GOT3 (cell line): Measurements from ENCODE around the gene TUBB4A.
A peak's percentile ranks its signal among the peaks of the same experiment; 100 is the strongest.
"Not testable (repeated sequence)": the region's sequence is repeated elsewhere in the genome, so short reads cannot be mapped to it uniquely, and the experiment has no call there.

Experiments used
- DNase-seq: peaks from one replicate; lab custom pipeline; 2025; ENCODE audit warnings: mixed read lengths; lab: John Stamatoyannopoulos, UW

Gene TUBB4A

DNA sequence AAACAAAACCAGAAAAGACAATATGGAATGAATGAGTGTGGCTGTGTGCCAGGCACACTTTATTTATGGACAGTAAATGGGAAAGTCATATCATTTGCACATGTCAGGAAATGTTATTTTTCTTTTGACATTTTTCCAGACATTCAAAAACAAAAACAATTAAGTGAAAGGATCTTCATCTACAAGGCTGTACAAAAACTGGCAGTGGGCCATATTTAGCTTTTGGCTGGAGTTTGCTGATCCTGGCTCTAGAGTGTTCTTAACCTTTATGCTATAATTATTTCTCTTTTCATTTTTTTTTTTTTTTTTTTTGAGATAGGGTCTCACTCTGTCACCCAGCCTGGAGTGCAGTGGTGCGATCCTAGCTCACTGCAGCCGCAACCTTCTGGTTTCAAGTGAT lies 22.2 kb upstream of the TUBB4A start:
- DNase-seq, result no peak

DNA sequence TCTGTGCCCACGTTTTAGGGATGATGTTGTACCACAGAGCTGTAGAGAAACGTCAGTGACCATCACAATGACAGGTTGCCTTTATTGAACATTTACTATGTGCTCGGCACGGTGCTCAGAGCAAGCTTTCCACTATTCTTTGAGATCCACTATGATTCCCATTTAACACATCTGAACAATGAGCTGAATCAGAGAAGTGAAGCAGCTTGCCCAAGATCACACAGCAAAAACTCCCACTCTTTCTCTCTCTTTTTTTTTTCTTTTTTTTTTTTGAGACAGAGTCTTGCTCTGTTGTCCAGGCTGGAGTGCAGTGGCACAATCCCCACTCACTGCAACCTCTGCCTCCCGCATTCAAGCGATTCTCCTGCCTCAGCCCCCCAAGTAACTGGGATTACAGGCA lies 20.6 kb upstream of the TUBB4A start:
- DNase-seq, result no peak

DNA sequence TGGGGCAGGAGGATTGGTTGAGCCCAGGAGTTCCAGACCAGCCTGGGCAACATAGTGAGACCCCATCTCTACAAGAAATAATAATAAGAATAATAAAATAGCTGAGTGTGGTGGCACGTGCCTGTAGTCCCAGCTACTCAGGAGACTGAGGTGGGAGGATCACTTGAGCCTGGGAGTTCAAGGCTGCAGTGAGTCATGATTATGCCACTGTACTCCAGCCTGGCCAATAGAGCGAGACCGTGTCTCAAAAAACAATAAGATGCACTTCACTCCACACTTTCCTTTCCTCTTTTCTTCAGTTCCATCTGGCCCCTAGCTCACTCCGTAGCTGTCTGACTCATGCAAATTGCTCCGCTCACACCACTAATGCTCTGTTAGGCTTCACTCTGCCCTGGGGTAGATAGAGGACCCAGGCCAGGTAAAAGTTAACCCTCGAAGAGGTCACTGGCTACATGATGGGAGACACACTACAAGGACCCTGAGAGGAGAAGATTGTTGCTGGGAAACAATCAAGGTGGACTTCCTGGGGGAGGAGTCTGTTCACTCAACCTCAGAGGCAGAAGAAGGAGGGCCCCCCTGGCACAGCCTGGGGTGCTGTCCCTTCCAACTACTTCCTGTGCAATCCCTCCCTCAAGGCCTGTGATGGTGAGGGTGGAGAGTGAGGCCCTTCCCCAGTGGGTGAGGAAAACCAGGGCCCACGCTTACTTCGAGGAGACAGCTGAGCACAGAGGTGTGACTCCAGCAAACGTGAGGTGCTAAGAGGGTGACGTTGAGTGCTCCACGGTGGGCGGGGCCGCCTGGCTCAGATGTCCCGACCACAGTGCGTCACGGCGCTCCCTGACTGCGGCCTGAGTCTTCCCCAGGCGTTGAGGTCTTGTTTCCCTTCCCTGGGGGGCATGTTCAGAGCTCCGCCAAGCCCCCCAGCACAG lies 19.9 kb upstream of the TUBB4A start:
- no peak for DNase-seq

DNA sequence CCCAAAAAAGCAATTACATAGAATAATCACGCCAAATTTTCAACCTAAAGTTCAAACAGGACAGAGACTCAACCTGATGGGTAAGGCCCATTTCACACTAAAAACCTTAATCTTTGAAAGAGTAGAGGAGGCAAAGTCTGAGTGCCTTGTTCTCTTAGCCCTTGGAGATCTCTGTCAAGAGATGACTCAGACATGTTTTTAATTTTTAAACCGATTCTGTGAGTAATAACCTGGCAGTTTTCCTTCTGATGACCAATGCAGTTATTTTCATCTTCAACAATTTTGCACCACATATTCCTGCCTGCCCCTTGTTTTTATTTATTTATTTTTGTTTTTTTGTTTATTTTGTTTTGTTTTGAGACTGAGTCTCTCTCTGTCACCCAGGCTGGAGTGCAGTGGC lies 17.2 kb upstream of the TUBB4A start:
- no peak for DNase-seq

DNA sequence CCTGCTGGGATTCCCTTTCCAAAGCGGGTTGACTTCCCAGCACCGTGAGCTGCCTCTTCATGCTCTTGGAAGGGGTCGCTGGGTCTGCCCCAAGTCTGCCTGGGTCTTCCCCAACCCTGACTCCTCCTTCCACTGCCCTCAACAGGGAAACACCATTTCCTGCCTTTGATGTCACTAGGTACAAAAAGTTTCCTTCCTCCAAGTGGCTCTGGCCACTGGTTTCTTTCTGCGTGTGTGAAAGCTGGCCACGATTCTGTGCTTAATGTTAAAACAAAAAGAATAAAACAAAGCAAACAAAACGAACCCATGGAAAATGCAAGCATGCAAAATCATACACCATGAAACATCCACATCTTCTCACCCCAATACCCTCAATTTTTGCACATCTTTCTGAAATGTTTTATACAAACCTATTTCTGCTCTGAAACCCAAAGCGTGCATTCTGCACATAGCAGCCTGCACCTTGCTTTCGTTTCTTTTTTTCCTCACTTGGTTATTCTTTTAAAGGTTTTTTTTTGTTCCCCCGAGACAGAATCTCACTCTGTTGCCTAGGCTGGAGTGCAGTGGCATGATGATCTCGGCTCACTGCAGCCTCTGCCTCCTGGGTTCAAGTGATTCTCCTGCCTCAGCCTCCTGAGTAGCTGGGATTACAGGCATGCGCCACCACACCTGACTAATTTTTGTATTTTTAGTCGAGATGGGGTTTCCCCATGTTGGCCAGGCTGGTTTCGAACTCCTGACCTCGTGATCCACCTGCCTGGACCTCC lies 16.2 kb upstream of the TUBB4A start:
- no peak for DNase-seq

DNA sequence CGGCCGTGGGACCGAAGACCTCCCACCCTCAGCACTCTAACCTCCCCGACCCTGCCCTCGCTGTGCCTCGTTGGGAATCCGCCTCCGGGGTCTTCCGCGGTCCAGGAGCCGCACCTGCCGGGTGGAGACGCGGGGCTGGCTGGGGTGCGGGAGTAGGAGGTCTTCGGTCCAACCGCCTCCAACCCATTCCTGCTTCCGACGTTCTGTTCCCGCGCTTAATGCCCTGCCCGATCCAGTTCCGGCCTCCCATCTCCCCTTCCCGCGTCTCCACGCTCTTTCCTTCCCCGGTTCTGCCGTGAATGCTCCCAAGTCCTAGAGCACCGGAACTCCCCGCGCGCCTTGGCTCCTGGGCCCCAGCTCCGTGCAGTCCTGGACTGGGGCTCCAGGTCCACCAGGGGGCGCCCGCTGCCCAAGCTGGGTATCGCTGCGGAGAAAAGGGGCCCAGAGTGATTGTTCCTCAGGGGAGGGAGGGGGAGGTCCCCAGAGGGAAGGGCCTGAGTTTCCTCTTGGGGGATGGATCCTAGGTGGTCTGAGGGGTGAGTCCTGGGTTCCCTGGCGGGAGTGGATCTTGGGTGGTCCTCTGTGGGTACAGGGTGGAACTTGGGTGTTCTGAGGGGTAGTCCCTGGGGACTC lies 14.7 kb upstream of the TUBB4A start:
- DNase-seq, result peak; percentile 70

DNA sequence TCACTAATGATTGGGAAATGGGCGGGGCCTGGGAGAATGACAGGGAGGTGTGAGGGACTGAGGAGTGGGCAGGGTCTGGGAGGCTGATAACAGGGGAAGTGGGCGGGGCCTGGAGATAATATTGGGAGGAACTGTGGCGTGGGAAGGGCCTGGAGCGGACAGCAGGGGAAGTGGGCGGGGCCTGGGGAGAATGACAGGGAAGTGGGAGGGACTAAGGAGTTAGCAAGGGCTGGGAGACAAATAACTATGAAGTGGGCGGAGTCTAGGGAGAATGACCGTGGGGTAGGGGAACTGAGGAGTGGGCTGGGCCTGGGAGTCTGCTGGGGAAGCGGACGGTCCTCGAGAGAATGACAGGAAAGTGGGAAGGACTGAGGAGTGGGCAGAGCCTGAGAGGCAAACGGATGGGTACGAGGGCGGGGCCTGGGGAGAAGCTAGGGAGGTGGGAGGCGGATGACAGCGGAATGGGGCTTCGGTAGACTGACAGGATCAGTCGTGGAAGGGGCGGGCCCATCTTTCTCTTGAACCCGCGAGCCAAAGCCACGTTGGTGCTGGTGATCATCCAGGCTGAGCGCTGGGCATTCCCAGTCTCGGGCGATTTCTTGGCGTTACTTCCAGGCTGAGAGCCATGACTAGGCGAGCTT lies 14.0 kb upstream of the TUBB4A start:
- DNase-seq, result peak; percentile 73

DNA sequence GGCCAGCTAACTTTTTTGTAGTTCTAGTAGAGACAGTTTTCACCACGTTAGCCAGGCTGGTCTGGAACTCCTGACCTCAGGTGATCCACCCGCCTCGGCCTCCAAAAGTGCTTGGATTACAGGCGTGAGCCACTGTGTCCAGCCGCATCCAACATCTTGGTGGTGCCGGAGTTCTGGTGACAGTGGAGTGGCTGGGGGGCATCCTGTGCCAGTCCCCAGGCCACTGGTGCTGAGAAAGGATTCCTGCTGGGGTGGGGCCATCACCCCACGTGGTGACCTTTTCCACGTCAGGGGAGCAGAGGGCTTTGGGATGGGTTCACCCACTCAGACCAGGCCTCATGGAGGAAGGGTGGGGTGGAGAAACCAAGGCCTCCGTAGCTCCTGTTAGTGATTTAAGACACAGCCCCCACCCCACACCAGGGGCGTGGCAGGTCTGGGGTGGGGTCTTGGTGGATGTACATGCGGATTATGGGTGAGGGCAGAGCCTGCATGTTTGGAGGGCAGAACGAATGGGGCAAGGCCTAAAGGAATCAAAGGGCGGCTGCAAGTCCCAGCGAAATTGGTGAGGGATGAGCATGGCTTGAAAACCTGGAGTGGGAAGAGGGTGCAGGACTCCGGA lies 12.9 kb upstream of the TUBB4A start:
- no peak for DNase-seq

DNA sequence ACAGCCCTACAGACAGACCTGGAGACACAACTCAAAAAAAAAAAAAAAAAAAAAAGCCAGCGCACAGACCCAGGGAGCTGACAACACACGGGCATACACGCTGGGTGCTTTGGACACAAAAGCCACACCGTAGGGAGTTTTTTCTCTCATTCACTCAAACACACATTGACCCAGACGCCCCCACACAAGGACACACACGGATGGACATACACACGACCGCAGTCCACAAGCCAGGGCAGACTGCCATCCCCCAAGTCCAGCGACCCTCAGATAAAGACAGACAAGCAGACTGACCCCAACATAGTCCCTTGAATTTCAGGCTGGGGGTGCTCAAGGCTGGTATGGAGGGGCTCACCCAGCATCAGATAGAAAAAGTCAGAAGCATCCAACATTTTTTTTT lies 12.0 kb upstream of the TUBB4A start:
- DNase-seq, result no peak

DNA sequence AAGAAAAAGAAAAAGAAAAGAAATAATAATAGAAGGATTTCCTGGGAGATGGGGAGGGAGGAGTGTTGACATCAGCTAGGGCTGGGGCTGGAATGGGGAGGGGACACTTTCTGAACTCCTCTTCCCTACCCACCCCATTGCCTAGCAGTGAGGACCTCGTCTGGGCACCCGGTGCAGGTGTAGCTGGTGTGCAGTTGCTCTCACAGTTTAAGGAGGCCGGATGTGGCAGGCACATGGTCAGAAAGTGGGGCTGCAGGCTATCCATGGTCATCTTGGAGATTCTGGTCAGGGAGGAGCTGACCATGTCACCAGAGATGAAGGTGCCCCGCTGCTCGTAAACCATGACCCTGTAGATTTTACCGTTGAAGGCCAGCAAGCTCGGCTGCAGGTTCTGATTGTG lies 8.5 kb upstream of the TUBB4A start:
- no peak for DNase-seq

DNA sequence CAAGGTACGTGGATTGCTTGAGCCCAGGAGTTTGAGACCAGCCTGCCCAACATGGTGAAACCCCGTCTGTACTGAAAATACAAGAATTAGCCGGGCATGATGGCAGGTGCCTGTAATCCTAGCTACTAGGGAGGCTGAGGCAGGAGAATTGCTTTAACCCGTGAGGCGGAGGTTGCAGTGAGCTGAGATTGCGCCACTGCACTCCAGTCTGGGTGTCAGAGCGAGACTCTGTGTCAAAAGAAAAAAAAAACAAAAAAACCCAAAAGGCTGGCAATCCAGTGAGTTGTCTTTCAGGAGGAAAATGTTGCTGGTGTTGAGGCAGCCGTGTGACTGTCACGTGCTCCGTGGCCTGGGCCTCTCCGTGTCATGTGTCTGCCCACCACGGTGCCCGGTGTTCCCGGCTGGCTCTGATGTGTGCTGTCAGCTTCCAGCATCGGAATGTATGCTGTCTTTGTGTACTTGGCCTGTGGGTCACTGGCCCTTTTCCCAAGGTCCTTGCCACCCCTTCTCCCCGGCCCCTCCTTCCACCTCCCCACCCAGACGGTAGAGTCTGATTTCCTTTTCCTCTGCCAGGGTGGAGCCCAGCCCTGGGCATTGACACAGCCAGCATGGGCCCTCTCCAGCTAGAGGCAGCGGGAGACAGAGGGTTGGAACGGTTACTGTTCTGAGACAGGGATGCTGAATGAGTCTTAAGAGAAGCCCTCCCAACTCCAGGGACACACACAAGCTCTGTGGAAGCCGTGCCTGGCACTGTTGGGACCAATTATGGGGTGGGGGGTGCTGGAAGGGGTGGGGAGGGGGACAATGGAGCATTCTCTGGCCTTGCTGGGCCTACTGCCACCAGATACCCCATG lies 7.2 kb upstream of the TUBB4A start:
- no peak for DNase-seq

DNA sequence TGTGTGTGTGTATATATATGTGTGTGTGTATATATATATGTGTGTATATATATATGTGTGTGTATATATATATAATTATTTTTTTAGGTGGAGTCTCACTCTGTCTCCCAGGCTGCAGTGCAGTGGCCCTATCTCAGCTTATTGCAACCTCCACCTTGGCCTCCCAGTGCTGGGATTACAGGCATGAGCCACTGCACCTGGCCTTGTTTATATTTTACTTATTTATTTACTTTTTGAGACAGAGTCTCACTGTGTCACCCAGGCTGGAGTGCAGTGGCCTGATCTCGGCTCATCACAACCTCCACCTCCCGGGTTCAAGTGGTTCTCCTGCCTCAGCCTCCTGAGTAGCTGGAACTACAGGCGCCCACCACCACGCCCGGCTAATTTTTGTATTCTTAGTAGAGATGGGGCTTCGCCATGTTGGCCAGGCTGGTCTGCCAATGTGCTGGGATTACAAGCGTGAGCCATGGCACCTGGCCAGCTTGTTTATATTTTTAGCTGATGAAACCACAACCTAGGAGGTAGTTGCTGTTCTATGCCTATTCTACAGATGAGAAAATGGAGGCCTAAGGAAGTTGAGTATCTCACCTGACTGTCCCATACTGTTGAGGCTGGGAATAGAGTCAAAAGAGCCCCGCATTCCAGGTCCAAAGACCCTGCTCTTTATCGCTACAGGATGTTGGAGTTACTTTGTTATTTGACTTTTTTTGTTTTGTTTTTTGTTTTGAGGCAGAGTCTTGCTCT lies 6.1 kb upstream of the TUBB4A start:
- DNase-seq, result not testable (repeated sequence)

DNA sequence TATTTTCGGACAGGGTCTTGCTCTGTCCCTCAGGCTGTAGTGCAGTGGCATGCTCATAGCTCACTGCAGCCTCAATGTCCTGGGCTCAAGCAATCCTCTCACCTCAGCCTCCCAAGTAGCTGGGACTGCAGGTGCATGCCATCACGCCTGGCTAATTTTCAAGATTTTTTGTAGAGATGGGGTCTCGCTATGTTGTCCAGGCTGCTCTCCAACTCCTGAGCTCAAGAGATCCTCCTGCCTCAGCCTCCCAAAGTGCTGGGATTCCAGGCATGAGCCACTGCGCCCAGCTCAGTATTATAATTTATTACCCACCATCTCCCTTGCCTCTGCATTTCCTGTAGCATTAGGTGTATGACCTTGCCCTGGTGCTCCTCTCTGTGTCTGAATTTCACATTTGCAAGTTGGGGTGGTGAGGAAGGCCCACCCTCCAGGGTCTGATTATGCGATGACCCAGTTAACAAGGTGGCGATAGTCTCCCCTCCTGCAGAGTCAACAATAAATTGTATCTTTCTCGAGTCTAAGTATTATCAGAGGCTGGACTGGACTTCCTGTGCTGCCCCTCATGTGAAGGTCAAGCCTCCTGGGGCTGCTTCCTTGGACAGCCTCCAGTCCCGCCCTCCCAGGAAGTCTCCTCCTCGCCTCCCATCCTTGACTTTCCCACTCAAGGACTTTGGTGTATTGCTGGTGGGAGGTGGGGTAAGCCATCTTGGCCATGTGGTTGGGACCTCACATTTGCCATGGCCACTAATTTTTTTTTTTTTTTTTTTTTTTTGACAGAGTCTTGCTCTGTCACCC lies 1.5 kb upstream of the TUBB4A start:
- no peak for DNase-seq

DNA sequence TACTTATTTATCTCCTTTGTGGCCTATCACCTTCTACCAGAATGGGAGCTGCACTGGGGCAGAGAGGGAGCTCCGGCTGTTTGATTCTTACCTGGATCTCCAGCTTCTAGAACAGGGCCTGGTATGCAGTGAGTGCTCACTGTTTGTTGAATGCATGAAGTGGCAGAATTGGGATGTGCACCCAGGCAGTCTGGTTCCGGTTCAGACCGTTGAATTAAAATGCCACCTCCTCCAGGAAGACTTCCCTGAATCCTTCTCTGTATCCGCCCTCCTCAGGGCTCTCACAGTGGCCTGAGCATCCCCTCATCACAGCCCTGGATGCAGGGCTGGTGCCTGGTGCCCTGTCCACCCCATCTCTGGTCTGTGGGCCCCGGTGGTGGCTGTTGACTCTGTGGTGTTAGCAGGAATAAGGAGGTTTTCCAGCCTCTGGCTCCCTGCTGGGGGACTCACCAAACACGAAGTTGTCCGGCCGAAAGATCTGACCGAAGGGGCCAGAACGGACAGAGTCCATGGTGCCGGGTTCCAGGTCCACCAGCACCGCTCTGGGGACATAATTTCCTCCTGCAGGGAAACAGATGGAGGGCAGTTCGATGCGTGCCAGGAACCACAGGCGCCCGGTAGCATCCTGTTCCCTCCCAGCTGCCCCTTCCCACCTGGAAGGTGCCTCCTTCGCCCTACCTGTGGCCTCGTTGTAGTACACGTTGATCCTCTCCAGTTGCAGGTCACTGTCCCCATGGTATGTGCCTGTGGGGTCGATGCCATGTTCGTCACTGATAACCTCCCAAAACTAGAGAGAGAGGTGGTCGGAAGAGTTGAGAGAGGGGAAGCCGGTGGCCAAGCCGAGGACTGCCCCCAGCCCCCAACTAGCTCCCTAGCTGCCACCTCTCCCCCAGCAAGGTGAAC lies 1.0 kb downstream of the TUBB4A start:
- no peak for DNase-seq

DNA sequence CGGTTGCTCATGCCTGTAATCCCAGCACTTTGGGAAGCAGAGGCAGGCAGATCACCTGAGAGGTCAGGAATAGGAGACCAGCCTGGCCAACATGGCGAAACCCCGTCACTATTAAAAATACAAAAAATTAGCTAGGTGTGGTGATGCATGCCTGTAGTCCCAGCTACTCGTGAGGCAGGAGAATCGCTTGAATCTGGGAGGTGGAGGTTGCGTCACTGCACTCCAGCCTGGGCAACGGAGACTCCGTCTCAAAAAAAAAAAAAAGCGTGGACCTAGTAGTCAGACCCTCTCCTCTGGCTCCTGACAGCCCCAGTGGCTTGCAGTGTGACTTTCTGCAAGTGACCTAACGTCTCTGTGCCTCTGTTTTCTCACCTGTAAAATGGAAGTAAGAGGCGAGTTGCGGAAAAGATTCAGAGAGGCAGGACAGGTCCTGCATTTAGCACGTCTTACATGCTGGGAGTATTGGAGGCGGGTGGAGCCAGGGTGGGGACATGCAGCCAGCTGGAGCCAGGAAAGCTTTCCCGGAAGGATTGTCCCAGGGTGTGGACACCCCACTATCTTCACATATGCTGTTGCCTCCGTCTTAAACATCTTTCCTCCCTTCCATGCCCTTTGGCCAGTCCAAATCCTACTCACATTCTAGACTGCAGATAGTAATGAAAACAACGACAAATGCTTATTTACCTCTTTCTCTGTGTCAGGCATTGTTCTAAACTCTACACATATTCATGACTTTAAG lies 2.9 kb downstream of the TUBB4A start:
- DNase-seq, result no peak

DNA sequence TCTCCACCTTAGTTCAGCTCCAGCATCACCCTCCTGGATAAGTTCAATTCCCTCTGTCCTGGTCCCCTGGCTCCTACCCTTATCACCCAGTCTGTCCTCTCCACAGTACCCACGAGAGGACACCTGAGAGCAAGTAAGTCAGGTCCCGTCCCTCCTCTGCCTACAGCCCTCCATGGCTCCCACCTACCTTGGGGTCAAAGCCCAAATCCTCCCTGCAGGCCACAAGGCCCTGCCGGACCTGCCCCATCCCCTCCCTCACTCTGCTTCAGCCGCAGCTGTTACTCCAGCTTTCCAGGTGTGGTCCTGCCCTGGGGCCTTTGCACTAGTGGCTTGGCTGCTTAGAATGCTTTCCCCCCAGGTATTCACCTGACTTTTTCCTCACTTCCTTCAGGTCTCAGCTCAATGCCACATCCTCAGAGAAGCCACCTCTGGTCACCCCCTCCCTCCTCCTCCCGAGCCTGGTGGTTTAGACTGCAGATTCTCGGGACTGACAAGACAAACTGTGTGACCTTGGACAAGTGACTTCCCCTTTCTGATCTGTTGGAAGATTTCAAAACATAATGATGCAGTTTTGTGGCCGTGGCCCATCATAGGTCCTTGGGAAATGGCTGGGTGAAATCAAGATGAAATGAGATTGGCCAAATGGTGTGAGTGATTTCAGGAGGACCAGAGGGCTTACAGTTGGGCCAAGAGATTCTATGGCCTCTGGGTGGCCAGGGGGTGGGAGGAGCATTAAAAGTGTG lies 3.6 kb downstream of the TUBB4A start:
- no peak for DNase-seq

DNA sequence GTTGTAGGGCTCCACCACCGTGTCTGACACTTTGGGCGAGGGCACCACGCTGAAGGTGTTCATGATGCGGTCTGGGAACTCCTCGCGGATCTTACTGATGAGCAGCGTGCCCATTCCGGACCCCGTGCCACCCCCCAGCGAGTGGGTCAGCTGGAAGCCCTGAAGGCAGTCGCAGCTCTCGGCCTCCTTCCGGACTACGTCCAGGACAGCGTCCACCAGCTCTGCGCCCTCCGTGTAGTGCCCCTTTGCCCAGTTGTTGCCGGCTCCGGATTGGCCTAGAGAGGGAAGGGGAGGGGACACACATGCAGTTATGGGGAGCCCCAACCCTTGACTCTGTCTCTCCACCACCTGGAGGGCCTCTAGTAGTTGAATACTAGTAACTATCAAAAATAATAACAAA lies 6.2 kb downstream of the TUBB4A start:
- DNase-seq, result no peak
